Ishikawa (cell line): Measurements from ENCODE around the gene CACNA1C.

Experiments
- CEBPB ChIP-seq: IDR thresholded peaks from 2 replicates; pipeline ENCODE4 v1.6.1; 2012
- CREB1 ChIP-seq: IDR thresholded peaks from 2 replicates; pipeline ENCODE4 v1.6.1; 2012; ENCODE audit warnings: low read depth
- EGR1 ChIP-seq: IDR thresholded peaks from 2 replicates; pipeline ENCODE4 v1.6.1; 2012
- EP300 ChIP-seq: IDR thresholded peaks from 2 replicates; pipeline ENCODE4 v1.6.1; 2012; ENCODE audit warnings: borderline replicate concordance
- FOXM1 ChIP-seq: IDR thresholded peaks from 2 replicates; pipeline ENCODE4 v1.6.1; 2012; ENCODE audit warnings: low read depth, borderline replicate concordance
- MAX ChIP-seq: IDR thresholded peaks from 2 replicates; pipeline ENCODE4 v1.6.1; 2012
- NFIC ChIP-seq: IDR thresholded peaks from 2 replicates; pipeline ENCODE4 v1.6.1; 2012
- RAD21 ChIP-seq: IDR thresholded peaks from 2 replicates; pipeline ENCODE4 v1.6.1; 2012; ENCODE audit warnings: low read depth
- REST ChIP-seq: IDR thresholded peaks from 2 replicates; pipeline ENCODE4 v1.6.1; 2012; ENCODE audit warnings: low read depth, mild to moderate bottlenecking
- TAF1 ChIP-seq: IDR thresholded peaks from 2 replicates; pipeline ENCODE4 v1.6.1; 2012; ENCODE audit warnings: low read depth, mild to moderate bottlenecking
- TCF12 ChIP-seq: IDR thresholded peaks from 2 replicates; pipeline ENCODE4 v1.6.1; 2012; ENCODE audit warnings: low read depth
- TEAD4 ChIP-seq: IDR thresholded peaks from 2 replicates; pipeline ENCODE4 v1.6.1; 2012
- USF1 ChIP-seq: IDR thresholded peaks from 2 replicates; pipeline ENCODE4 v1.6.1; 2012
- YY1 ChIP-seq: IDR thresholded peaks from 2 replicates; pipeline ENCODE4 v1.6.1; 2012; ENCODE audit warnings: low read depth
- ZBTB7A ChIP-seq: IDR thresholded peaks from 2 replicates; pipeline ENCODE4 v1.6.1; 2012; ENCODE audit warnings: low read depth

CACNA1C gene

GRCh38 chr12:2386566-2386965 is 333.8 kb downstream of the CACNA1C start:
- TF ChIP-seq CEBPB (no peak), TEAD4 (no peak), TCF12 (no peak), MAX (no peak), FOXM1 (no peak), NFIC (no peak), EP300 (no peak), ZBTB7A (no peak), CREB1 (no peak), USF1 (no peak), REST (no peak), TAF1 (no peak), YY1 (no peak)

GRCh38 chr12:2387103-2387834 is 334.5 kb downstream of the CACNA1C start:
- TF ChIP-seq ZBTB7A (no peak), EGR1 (no peak), MAX (no peak), EP300 (no peak), YY1 (no peak), USF1 (no peak), CEBPB (no peak), TAF1 (no peak), CREB1 (no peak), RAD21 (no peak), FOXM1 (no peak), TCF12 (no peak), TEAD4 (no peak), NFIC (no peak), REST (no peak)

GRCh38 chr12:2389079-2389790 is 336.4 kb downstream of the CACNA1C start:
- TF ChIP-seq EGR1: no peak
- TF ChIP-seq MAX: no peak
- TF ChIP-seq REST: no peak
- TF ChIP-seq YY1: no peak
- TF ChIP-seq NFIC: no peak
- TF ChIP-seq ZBTB7A: no peak
- no peak for TF ChIP-seq USF1
- TF ChIP-seq FOXM1: no peak
- no peak for TF ChIP-seq EP300
- TF ChIP-seq TCF12: no peak
- TF ChIP-seq TAF1: no peak
